Erythroblast (primary cell): ENCODE measurements around the gene GOLGA6C.
"Not testable (repeated sequence)": the region's sequence is repeated elsewhere in the genome, so short reads cannot be mapped to it uniquely, and the experiment has no call there.

Source experiments
- GATA1 ChIP-seq: IDR thresholded peaks from 2 replicates; pipeline ENCODE4 v1.6.1; 2011; ENCODE audit warnings: low read depth, mild to moderate bottlenecking, control low read depth, low read length, moderate library complexity
- POLR2A ChIP-seq: IDR thresholded peaks from 2 replicates; pipeline ENCODE4 v1.6.1; 2011; ENCODE audit warnings: mild to moderate bottlenecking, low read length

GRCh38 chr15:75282572-75282971, 24.4 kb downstream of the GOLGA6C start, which contains the start of gene GOLGA6D:
- TF ChIP-seq POLR2A, GATA1: not testable (repeated sequence)
